Measurements from ENCODE around the gene CCSAP.

The CCSAP gene

DNA sequence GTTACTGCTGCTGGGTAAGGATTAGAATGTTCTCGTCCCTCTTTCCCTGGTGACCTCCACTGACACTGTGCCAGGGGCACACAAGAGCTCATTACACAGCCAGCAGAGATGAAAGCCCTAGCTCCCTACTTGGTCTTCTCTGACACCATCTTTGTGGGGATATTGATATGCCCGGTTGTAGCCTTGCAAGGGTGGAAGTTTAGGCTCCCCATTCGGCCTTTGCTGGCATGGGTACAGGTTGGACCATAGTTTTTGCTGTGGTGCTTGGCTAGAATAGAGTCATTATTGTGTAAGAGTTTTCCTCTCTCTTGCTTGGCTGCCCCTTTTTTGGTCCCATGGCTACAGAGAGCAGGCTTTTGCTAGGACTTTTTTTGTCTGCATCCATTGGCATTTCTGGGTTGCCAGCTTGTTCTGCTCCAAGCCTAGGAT, 59.6 kb downstream of the CCSAP start:
- in situ Hi-C loops (cut with MboI; ENCODE audit: low sequenced_read_pairs), result no loop called here
- H3K4me3 ChIP-seq, result no peak overlapping the region

GRCh38 chr1:229282295-229282823, 60.5 kb downstream of the CCSAP start:
- H3K36me3 ChIP-seq (replicated peaks), result no peaks in the 10 kb centered on the region; the same call in none of the 2 replicates

More for the DNA sequence above, 59.6 kb downstream of the CCSAP start:
- H3K27me3 ChIP-seq (ENCODE audit: low read depth), result no peaks in the 10 kb centered on the region
- no peaks in the 10 kb centered on the region for H3K9me3 ChIP-seq
- DNase-seq (ENCODE audit: low spot score in 2 of 2), result no peak
- peaks cover 8% of the 10 kb centered on the region for H3K4me1 ChIP-seq
- H3K36me3 ChIP-seq (replicated peaks), result no peaks in the 10 kb centered on the region; the same call in none of the 2 replicates

GRCh38 chr1:229281339-229281926, 61.4 kb downstream of the CCSAP start:
- Histone ChIP-seq H3K9me3 (no peaks in the 10 kb centered on the region), H3K4me3 (no peak overlapping the region), H3K4me1 (peaks cover 8% of the 10 kb centered on the region), H3K27me3 (ENCODE audit: low read depth) (no peaks in the 10 kb centered on the region), H3K36me3 (replicated peaks) (no peaks in the 10 kb centered on the region; the same call in none of the 2 replicates)
- no peak for DNase-seq (ENCODE audit: low spot score in 2 of 2)
- in situ Hi-C loops (cut with MboI; ENCODE audit: low sequenced_read_pairs), result no loop called here

More at GRCh38 chr1:229282295-229282823, 60.5 kb downstream of the CCSAP start:
- Histone ChIP-seq H3K27me3 (ENCODE audit: low read depth) (no peaks in the 10 kb centered on the region), H3K4me1 (peaks cover 8% of the 10 kb centered on the region), H3K9me3 (no peaks in the 10 kb centered on the region), H3K4me3 (no peak overlapping the region)
- DNase-seq (ENCODE audit: low spot score in 2 of 2), result no peak
- in situ Hi-C loops (cut with MboI; ENCODE audit: low sequenced_read_pairs), result no loop called here

DNA sequence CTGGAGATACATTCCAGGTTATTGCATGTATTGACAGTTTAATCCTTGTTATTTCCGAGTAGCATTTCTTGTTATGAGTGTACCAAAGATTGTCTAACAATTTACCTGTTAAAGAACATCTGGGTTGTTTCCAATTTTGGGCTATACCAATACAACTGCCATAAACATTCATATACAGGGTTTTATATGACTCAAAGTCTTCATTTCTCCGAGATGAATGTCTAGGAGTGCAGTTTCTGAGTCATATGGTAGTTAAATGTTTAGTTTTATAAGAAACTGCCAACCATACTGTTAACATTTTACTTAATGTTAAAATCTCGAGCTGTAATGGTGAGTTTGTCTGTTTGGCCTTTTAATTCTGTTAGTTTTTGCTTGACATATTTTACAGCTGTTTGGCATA, 61.9 kb downstream of the CCSAP start:
- H3K27me3 ChIP-seq (ENCODE audit: low read depth), result no peaks in the 10 kb centered on the region
- DNase-seq (ENCODE audit: low spot score in 2 of 2), result no peak
- in situ Hi-C loops (cut with MboI; ENCODE audit: low sequenced_read_pairs), result no loop called here
- H3K4me1 ChIP-seq, result peaks cover 8% of the 10 kb centered on the region
- no peak overlapping the region for H3K4me3 ChIP-seq
- H3K36me3 ChIP-seq (replicated peaks), result no peaks in the 10 kb centered on the region; the same call in none of the 2 replicates
- H3K9me3 ChIP-seq, result no peaks in the 10 kb centered on the region

DNA sequence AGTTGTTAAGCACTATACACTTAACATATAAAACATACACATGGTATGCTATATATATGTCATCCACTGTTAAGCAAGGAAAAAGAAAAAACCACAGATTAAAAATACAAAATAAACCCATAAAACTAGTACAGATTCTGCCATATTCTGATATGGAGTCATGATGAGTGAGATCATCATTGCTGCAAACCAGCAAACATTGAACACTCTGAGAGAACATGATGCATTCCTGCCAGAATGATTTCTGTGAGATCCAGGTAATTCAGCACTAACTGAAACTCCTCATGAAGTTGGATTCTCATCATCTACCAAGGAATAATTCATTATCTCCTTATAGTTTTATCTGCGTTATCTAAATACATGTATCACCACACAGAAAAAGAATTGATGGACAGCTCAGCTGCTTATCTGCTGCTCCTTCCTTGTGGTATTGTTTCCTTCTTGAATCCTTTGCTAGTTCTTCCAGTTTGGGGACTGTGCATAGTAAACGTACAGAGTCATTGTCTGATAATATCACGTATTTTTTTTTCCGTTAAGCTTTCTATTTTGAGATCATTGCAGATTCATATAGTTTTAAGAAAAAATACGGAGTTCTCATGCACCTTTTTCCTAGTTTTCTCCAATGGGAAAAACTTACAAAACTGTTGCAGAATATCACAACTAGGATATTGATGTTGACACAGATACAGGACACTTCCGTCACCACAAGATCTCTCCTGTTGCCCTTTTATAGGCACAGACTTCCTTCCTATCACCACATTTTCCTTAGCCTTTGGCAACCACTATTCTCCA, 62.6 kb downstream of the CCSAP start:
- no peaks in the 10 kb centered on the region; the same call in none of the 2 replicates for H3K36me3 ChIP-seq (replicated peaks)
- peaks cover 4% of the 10 kb centered on the region for H3K4me1 ChIP-seq
- H3K4me3 ChIP-seq, result no peak overlapping the region
- H3K27me3 ChIP-seq (ENCODE audit: low read depth), result no peaks in the 10 kb centered on the region
- no peak for DNase-seq (ENCODE audit: low spot score in 2 of 2)
- in situ Hi-C loops (cut with MboI; ENCODE audit: low sequenced_read_pairs), result no loop called here
- no peaks in the 10 kb centered on the region for H3K9me3 ChIP-seq

DNA sequence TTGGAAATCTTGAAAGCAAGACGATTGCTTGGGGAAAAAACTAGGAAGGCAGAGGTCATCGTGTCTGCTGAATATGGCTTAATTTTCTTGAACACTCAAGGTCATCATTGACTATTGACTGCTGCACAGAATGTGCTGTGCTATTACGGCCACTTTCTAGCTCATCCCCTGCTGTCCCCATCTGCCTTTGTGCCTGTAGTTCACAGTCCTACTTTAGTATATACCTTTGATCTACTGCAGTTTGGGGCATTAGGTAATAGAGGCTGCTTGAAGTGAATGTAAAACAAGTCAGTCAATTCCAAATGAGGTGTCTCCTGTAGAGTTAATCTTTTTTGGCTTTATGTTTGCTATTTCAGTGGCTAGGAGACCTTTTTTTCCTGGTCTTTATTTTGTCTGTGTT, 63.6 kb downstream of the CCSAP start:
- in situ Hi-C loops (cut with MboI; ENCODE audit: low sequenced_read_pairs), result no loop called here

DNA sequence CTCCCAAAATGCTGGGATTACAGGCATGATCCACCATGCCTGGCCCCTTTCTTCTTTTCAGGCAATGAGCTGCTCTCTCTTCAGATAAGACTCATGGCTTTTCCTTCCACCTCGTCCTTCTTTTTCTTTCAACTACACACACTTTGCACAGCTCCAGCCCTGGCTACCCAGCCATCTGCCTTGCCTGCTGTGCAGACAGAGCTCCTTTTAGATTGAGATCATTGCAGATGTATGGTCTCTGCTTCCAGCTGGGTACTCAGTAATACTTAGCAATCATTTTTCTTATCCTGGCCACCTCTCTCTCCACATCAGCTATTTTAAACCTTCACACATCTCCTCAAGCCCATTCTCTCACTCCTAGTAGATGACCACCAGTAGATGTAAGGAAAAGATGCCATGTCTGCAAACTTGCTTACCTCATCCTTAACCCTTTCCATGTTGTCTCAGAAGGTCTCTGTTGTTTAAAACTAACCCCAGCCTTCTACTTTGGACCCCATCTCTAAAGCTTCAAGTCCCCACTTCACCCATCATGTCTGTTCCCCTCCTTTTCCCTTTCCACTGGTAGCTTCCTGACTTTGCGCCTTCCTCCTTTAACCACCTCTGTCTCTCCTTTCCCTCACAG, 64.6 kb downstream of the CCSAP start:
- H3K27me3 ChIP-seq (ENCODE audit: low read depth), result no peaks in the 10 kb centered on the region
- H3K4me3 ChIP-seq, result no peak overlapping the region
- no peak for DNase-seq (ENCODE audit: low spot score in 2 of 2)
- peaks cover 5% of the 10 kb centered on the region for H3K4me1 ChIP-seq
- H3K9me3 ChIP-seq, result no peaks in the 10 kb centered on the region
- in situ Hi-C loops (cut with MboI; ENCODE audit: low sequenced_read_pairs), result no loop called here
- no peaks in the 10 kb centered on the region; the same call in none of the 2 replicates for H3K36me3 ChIP-seq (replicated peaks)

More for the DNA sequence above, 63.6 kb downstream of the CCSAP start:
- no peaks in the 10 kb centered on the region for H3K4me1 ChIP-seq
- no peaks in the 10 kb centered on the region for H3K27me3 ChIP-seq (ENCODE audit: low read depth)
- no peaks in the 10 kb centered on the region; the same call in none of the 2 replicates for H3K36me3 ChIP-seq (replicated peaks)
- H3K9me3 ChIP-seq, result no peaks in the 10 kb centered on the region
- no peak for DNase-seq (ENCODE audit: low spot score in 2 of 2)
- H3K4me3 ChIP-seq, result no peak overlapping the region

DNA sequence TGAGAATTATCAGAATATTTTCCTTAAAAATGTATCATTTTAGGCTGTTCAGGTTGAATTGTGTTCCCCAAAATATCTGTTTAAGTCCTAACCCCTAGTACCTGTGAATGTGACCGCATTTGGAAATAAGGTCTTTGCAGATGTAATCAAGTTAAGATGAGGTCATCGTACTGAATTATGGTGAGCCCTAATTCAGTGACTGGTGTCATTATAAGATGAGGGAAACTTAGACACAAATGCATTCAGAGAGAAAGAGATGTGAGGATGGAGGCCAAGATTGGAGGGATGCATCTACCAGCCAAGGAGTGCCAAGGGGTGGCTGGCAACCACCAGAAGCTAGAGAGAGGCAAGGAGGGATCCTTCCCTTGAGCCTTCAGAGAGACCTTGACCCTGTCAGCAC, 67.8 kb downstream of the CCSAP start:
- in situ Hi-C loops (cut with MboI; ENCODE audit: low sequenced_read_pairs), result no loop called here
- no peak for DNase-seq (ENCODE audit: low spot score in 2 of 2)
- H3K27me3 ChIP-seq (ENCODE audit: low read depth), result no peaks in the 10 kb centered on the region
- no peak overlapping the region for H3K4me3 ChIP-seq
- H3K9me3 ChIP-seq, result no peaks in the 10 kb centered on the region
- H3K36me3 ChIP-seq (replicated peaks), result no peaks in the 10 kb centered on the region; the same call in 1 of the 2 replicates
- H3K4me1 ChIP-seq, result peaks cover 15% of the 10 kb centered on the region

DNA sequence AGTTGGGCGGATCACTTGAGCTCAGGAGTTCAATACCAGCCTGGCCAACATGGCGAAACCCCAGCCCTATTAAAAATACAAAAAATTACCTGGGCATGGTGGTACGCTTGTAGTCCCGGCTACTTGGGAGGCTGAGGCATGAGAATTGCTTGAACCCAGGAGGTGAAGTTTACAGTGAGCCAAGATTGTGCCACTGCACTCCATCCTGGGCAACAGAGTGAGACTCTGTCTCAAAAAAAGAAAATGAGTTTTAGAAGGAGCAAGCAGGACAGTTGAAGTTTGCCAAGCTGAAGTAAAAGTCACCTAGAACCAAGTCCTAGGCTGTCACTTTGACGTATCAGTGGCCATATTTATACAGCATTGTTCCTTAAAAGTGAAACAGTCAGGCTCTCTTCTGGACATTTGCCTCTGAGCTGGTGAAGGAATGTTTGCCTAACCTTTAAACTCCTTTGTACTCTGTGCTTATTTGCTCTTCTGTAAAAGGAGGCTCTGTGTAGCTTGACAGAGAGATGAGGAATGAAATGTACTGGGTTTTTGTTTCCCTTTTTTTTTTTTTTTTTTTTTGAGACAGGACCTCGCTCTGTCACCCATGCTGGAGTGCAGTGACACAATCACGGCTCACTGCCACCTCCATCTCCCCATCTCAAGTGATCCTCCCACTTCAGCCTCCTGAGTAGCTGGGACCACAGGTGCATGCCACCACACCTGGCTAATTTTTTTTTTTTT, 69.2 kb downstream of the CCSAP start:
- Histone ChIP-seq H3K36me3 (replicated peaks) (no peaks in the 10 kb centered on the region; the same call in 1 of the 2 replicates), H3K9me3 (no peaks in the 10 kb centered on the region; the same call in 1 of the 2 replicates), H3K4me1 (peaks cover 15% of the 10 kb centered on the region), H3K4me3 (no peak overlapping the region), H3K27me3 (ENCODE audit: low read depth) (no peaks in the 10 kb centered on the region)
- in situ Hi-C loops (cut with MboI; ENCODE audit: low sequenced_read_pairs), result loop anchor here (25.0 kb wide), 1 partner anchor 1039 kb away; no protein-coding TSS in a partner anchor
- peak in 1 of 2 experiments; percentile 40 for DNase-seq (ENCODE audit: low spot score in 2 of 2)

DNA sequence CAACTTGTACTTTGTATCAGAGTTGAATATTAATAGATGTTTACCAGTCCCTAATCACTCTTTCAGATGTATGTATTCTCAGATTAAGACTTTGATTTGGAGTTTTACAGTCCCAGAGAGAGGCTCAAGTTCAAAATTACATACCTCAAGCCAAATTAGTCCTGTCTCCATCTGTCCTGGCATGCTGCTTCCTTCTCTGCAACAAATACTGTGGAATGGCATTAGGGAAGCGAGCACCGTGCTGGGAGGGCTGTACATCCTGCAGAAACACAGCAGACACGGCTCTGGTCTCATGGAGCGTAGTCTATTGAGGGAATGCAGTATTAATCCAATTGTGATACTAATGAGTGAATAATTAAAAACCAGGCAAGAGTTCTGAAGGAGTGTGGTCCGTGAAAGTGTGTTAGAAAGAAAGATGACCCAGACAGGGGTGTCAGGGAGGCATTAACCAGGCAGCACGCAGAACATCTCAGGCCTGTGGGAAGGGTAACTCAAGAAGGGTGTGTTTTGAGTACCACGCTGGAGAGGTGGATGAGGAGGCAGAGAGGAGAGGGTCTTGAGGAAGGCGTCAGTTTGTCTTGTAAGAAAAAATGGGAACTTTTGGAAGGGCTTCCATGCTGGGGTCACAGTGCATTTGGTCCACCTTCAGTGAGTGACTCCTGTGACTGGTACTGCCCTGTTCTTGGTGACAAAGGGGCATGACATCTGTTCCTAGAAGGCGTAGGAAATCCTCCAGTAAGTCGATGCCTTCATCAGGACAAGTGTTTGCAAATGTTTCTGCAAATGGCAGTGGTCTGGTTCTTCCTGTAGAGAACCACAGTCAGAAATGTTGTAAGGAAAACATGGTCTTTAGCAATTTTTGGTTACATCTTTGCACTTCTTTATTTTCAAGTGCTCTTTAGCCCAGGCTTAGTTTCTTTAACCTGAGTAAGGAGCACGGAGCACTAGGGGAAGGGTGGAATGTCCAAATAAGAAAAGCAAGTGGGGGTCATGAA, 70.4 kb downstream of the CCSAP start:
- Histone ChIP-seq H3K9me3 (no peaks in the 10 kb centered on the region; the same call in 1 of the 2 replicates), H3K27me3 (ENCODE audit: low read depth) (no peaks in the 10 kb centered on the region), H3K36me3 (replicated peaks) (no peaks in the 10 kb centered on the region), H3K4me1 (peaks cover 15% of the 10 kb centered on the region), H3K4me3 (peak overlapping the region; percentile 51)
- in situ Hi-C loops (cut with MboI; ENCODE audit: low sequenced_read_pairs), result loop anchor here (25.0 kb wide), 1 partner anchor 1040 kb away; no protein-coding TSS in a partner anchor
- DNase-seq (ENCODE audit: low spot score in 2 of 2), result peak in 1 of 2 experiments; percentile 35

DNA sequence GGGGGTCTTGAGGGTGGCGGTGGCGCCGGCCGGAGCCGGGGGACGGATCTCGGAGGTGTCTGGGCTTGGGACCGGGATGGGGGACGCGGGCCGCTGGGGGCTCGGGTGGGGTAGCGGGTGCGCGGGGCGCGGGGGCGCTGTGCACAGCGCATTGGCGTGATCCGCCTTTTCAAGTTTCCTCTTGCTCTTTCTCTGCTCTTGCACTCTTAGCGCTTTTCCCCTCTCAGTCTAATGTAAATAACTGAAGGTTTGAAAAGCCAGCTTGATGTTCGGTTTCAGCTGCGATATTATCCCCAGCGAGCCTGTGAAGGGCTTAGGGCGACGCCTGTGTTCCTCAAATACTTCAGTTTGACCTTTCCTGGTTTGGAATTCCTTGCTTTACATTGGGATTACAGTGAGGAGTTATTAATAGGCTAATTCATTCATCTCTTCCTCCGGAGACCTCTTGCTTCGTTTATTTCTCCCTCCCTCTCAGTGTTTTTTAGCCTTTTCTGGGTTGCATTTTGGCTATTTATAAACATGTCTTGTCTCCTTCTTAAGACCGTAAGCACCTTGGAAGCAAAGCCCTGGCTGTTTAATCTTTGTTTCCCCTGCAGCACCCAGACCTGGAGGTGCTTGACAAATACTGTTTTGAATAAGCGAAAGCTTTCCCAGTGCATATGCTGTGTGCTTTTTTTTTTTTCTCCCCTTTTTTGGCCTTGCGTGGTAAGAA, 71.2 kb downstream of the CCSAP start:
- Histone ChIP-seq H3K36me3 (replicated peaks) (no peaks in the 10 kb centered on the region), H3K4me1 (peaks cover 15% of the 10 kb centered on the region), H3K4me3 (peak overlapping the region; percentile 51), H3K27me3 (ENCODE audit: low read depth) (no peaks in the 10 kb centered on the region), H3K9me3 (no peaks in the 10 kb centered on the region; the same call in 1 of the 2 replicates)
- DNase-seq (ENCODE audit: low spot score in 2 of 2), result peak; percentile 55 to 58
- in situ Hi-C loops (cut with MboI; ENCODE audit: low sequenced_read_pairs), result loop anchor here (25.0 kb wide), 1 partner anchor 1041 kb away; no protein-coding TSS in a partner anchor
